Upper lobe of left lung (tissue), 4 donors: Measurements from ENCODE around the gene SNN.

ENCODE experiments used
- CTCF ChIP-seq, 6 experiments: fragments of 450-650 bp in 4 of 6; fragments of 200-600 bp in 2 of 6; sonication (generic) in 2 of 6; IDR thresholded peaks; one replicate each; pipeline ENCODE4 v1.5.1; 2016 to 2019; ENCODE audit warnings: antibody characterized with exemption in 6 of 6
- POLR2A ChIP-seq, 4 donors: fragments of 450-650 bp; IDR thresholded peaks; one replicate each; pipeline ENCODE4 v1.5.1; 2016 to 2017; ENCODE audit warnings: antibody characterized with exemption in 4 of 4, mild to moderate bottlenecking in 2 of 4

DNA sequence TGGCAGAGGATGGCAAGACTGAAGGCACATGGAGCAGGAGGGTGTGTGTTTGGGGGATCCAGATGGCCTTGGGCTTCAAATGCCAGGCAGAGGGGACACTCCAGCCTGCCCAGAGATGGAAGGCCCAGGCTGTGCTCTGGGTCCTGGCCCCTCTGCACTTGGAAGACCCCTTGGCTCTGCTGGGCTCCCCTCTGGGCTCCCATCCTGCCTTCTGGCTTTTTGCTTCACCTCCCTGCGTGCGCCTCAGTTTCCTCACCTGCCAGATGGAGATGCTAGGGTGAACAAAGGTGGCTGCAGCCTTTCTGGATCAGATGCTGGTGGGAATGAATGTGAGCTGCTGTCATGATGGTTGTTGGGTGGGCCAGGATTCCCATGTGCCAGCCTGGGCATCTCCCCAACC is 3.0 kb downstream of the SNN start:
- no peak for TF ChIP-seq CTCF (IDR thresholded peaks at IDR 0.05)
- no peak for TF ChIP-seq POLR2A (IDR thresholded peaks at IDR 0.05)
